Ishikawa (cell line): ENCODE results near the gene PSMG3.

Experiments used
- CEBPB ChIP-seq: IDR thresholded peaks from 2 replicates; pipeline ENCODE4 v1.6.1; 2012
- CREB1 ChIP-seq: IDR thresholded peaks from 2 replicates; pipeline ENCODE4 v1.6.1; 2012; ENCODE audit warnings: low read depth
- EGR1 ChIP-seq: IDR thresholded peaks from 2 replicates; pipeline ENCODE4 v1.6.1; 2012
- EP300 ChIP-seq: IDR thresholded peaks from 2 replicates; pipeline ENCODE4 v1.6.1; 2012; ENCODE audit warnings: borderline replicate concordance
- FOXM1 ChIP-seq: IDR thresholded peaks from 2 replicates; pipeline ENCODE4 v1.6.1; 2012; ENCODE audit warnings: low read depth, borderline replicate concordance
- MAX ChIP-seq: IDR thresholded peaks from 2 replicates; pipeline ENCODE4 v1.6.1; 2012
- NFIC ChIP-seq: IDR thresholded peaks from 2 replicates; pipeline ENCODE4 v1.6.1; 2012
- RAD21 ChIP-seq: IDR thresholded peaks from 2 replicates; pipeline ENCODE4 v1.6.1; 2012; ENCODE audit warnings: low read depth
- REST ChIP-seq: IDR thresholded peaks from 2 replicates; pipeline ENCODE4 v1.6.1; 2012; ENCODE audit warnings: low read depth, mild to moderate bottlenecking
- TAF1 ChIP-seq: IDR thresholded peaks from 2 replicates; pipeline ENCODE4 v1.6.1; 2012; ENCODE audit warnings: low read depth, mild to moderate bottlenecking
- TCF12 ChIP-seq: IDR thresholded peaks from 2 replicates; pipeline ENCODE4 v1.6.1; 2012; ENCODE audit warnings: low read depth
- TEAD4 ChIP-seq: IDR thresholded peaks from 2 replicates; pipeline ENCODE4 v1.6.1; 2012
- USF1 ChIP-seq: IDR thresholded peaks from 2 replicates; pipeline ENCODE4 v1.6.1; 2012
- YY1 ChIP-seq: IDR thresholded peaks from 2 replicates; pipeline ENCODE4 v1.6.1; 2012; ENCODE audit warnings: low read depth
- ZBTB7A ChIP-seq: IDR thresholded peaks from 2 replicates; pipeline ENCODE4 v1.6.1; 2012; ENCODE audit warnings: low read depth

Gene PSMG3

DNA sequence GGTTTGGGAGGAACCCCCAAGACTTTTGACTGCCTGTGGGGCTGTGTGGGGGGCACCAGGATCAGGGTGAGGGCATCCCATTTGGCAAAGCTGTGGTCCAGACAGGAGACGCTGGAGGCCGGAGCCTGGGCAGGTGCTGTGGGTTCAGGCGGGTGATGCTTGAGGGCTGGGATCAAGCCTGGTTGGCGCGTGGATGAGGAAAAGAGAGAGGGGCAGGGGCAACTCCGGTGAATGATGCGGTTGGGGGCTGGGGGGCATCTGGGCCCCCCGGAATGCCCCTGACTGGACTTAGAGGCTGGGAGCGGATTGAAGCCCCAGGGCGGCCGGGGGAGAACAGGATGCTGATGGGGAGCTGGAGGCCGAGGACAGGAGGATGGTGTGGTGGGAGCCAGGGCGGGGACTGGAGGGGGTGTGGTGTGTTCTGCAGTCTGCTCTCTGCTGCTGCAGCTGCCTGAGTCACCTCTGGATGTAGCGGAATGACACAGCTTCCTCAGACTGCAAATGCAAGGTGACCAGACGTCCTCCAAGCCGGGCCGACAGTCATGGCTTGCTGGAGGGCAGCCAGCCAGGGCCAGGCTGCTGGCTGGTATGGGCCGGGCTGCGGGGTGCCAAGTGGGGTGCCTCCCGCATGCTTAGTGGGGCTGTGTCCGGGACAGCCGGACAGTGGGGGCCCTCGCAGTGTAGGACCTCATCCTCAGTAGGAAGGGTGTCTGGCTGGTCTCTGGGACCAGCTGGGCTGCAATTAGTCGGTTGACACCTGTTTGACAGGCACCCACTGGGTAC is 36.1 kb downstream of the PSMG3 start:
- TF ChIP-seq ZBTB7A: no peak
- TF ChIP-seq TEAD4: no peak

DNA sequence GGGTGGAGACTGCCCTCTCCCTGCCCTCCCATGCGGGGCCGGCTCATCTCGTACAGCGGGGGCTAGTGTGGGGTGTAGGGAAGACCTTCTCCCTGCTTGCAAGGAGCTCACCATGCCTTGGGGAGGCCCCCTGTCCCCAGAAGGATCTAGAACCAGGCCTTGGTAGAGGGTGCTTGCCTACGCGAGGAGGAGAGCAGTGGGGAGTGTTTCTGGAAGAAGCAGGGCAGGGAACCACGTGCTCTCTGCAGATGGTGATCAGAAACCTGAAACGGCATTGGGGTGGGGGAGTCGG is 36.6 kb downstream of the PSMG3 start:
- TF ChIP-seq RAD21: no peak
- no peak for TF ChIP-seq CREB1
- TF ChIP-seq ZBTB7A: no peak
- TF ChIP-seq EGR1: no peak
- TF ChIP-seq USF1: no peak
- TF ChIP-seq MAX: no peak
- no peak for TF ChIP-seq TEAD4
- TF ChIP-seq CEBPB: no peak
- TF ChIP-seq TAF1: no peak
- TF ChIP-seq FOXM1: no peak
- TF ChIP-seq EP300: no peak
- TF ChIP-seq REST: no peak

GRCh38 chr7:1532456-1533254 is 37.2 kb downstream of the PSMG3 start:
- TF ChIP-seq RAD21 (no peak), MAX (no peak)

DNA sequence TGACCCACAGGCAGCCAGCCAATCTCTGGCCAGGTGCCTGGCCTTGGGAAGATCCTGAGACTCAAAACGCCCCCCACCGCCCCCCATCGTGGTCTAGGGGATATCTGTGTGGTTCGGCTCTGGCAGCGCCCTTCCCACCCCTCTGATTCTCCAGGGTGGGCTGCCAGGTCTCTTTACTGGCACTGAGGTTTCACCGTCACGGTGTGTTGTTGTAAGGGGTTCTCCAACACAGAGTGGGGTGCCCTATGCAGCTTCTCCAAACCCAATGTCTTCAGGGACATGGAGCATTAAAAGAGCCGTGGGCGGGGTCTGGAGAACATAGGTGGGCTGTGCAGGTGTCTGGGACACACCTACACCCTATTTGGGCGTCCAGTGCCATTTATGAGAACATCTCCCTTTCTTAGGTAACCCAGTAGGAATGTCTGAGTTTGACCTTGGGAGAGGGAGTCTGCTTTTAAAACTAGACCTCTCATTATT is 37.8 kb downstream of the PSMG3 start:
- TF ChIP-seq FOXM1 (no peak), TAF1 (no peak), EP300 (no peak), EGR1 (no peak)

- TF ChIP-seq NFIC (no peak), MAX (peak; percentile 72)
These were observed 38.4 kb downstream of the PSMG3 start for GRCh38 chr7:1531263-1531978.

GRCh38 chr7:1530946-1531262 is 38.9 kb downstream of the PSMG3 start:
- TF ChIP-seq CREB1 (no peak), YY1 (no peak), USF1 (no peak), EGR1 (no peak), EP300 (no peak), TEAD4 (no peak), CEBPB (no peak), NFIC (no peak), MAX (no peak; the same call in 1 of the 2 replicates), FOXM1 (no peak), TCF12 (no peak), TAF1 (no peak), RAD21 (no peak)

DNA sequence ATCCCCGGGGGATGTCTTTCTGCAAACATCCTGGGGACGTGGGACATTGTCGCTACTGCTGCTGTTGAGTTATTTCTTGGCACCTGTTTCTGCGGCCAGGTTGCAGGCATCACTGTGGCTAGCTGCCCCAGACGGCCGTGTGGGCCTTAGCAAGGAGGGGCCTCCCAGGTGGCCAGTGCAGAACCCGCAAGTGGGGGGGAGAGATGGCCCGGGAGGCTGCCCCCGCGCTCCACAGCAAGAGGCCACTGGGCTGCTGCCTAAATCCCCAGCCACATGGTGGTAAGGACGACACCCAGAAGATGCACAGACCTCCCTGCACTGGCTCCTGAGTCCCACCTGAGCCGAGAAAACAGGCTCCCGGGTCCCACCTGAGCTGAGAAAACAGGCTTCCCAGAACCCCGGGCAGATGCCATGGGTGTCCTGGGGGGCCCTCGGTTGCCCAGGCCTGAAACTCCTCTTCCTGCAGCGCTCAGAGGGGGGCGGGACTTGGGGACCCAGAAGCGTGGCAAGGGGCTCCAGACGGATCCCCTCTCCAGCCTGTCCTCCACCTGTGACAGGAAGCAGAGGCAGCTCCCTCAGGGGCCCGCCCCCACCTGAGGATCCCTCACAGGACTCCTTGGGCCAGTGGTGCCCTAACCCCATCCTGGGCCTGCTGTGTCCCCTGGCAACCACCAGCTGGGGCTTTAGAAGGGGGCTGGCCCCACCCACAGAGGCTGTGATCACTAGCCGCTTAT is 40.3 kb downstream of the PSMG3 start:
- TF ChIP-seq EP300 (no peak), FOXM1 (no peak), EGR1 (no peak), CREB1 (no peak), ZBTB7A (no peak), TAF1 (no peak), USF1 (no peak), NFIC (no peak), RAD21 (no peak), YY1 (no peak), TCF12 (no peak), TEAD4 (no peak), MAX (no peak), REST (no peak), CEBPB (no peak)
